NCI-H2171 treated with DMSO at 0.1 percent for 48 hours (cell line): Measurements from ENCODE around the gene CLCN4.

Experiments used
- DNase-seq: peaks from one replicate; lab custom pipeline; 2025; lab: John Stamatoyannopoulos, UW

CLCN4 gene

GRCh38 chrX:10197279-10198210 lies 40.8 kb downstream of the CLCN4 start:
- DNase-seq: peak; percentile 41

GRCh38 chrX:10198254-10198653 lies 41.5 kb downstream of the CLCN4 start:
- DNase-seq: no peak

- no peak for DNase-seq
Observed at GRCh38 chrX:10199212-10199611, 42.4 kb downstream of the CLCN4 start.

- peak; percentile 9 for DNase-seq
Observed at GRCh38 chrX:10203617-10204016, 46.8 kb downstream of the CLCN4 start.

GRCh38 chrX:10206317-10206716 lies 49.5 kb downstream of the CLCN4 start:
- DNase-seq: no peak

GRCh38 chrX:10208281-10208856 lies 51.6 kb downstream of the CLCN4 start:
- no peak for DNase-seq

- no peak for DNase-seq
Observed at GRCh38 chrX:10208953-10209352, 52.2 kb downstream of the CLCN4 start.

GRCh38 chrX:10212395-10212794 lies 55.6 kb downstream of the CLCN4 start:
- DNase-seq: no peak

GRCh38 chrX:10213716-10214115 lies 56.9 kb downstream of the CLCN4 start:
- no peak for DNase-seq

- no peak for DNase-seq
Observed at GRCh38 chrX:10216208-10216607, 59.4 kb downstream of the CLCN4 start.

GRCh38 chrX:10217198-10217597 lies 60.4 kb downstream of the CLCN4 start:
- DNase-seq: no peak

- DNase-seq: no peak
Observed at GRCh38 chrX:10221651-10222050, 64.9 kb downstream of the CLCN4 start.

- DNase-seq: no peak
Observed at GRCh38 chrX:10223276-10223675, 66.5 kb downstream of the CLCN4 start.

GRCh38 chrX:10223781-10224180 lies 67.0 kb downstream of the CLCN4 start:
- no peak for DNase-seq

GRCh38 chrX:10230222-10230621 lies 73.4 kb downstream of the CLCN4 start:
- peak; percentile 38 for DNase-seq

- peak; percentile 33 for DNase-seq
Observed at GRCh38 chrX:10231461-10231860, 74.7 kb downstream of the CLCN4 start.

- DNase-seq: peak; percentile 72
Observed at GRCh38 chrX:10233173-10233572, 76.4 kb downstream of the CLCN4 start.

- peak; percentile 38 for DNase-seq
Observed at GRCh38 chrX:10233696-10234095, 76.9 kb downstream of the CLCN4 start.

- no peak for DNase-seq
Observed at GRCh38 chrX:10235851-10236250, 79.1 kb downstream of the CLCN4 start.

GRCh38 chrX:10237241-10237640 lies 80.5 kb downstream of the CLCN4 start:
- DNase-seq: no peak

- DNase-seq: no peak
Observed at GRCh38 chrX:10239611-10240064, 82.9 kb downstream of the CLCN4 start.

GRCh38 chrX:10240918-10241317 lies 84.1 kb downstream of the CLCN4 start:
- DNase-seq: no peak

- DNase-seq: no peak
Observed at GRCh38 chrX:10242026-10242425, 85.3 kb downstream of the CLCN4 start.
